GM12878 (cell line): ENCODE measurements around the gene AGAP1. TPM values are rescaled to one million over a fixed set of nuclear protein-coding genes. Genes with fewer than 3 reads are reported as not detected.

Experiments used
- ATAC-seq: fragments of 200-7000 bp; cut with Tn5 transposase; 3 replicates; pipeline ENCODE4 v1.9.1; 2020; ENCODE audit warnings: mild to moderate bottlenecking, moderate library complexity
- BruUV-seq: library from RNA; stranded (reverse); fragments of 400-500 nt; replicated peaks from 2 replicates; lab custom pipeline; 2021; lab: Mats Ljungman, UMichigan
- CTCF ChIA-PET: fragments of 300-600 bp; sonication (Branson Sonifier 250); formaldehyde crosslinking; extraction: SDS; loops from one replicate; lab custom pipeline; 2021; ENCODE audit warnings: inconsistent platforms; lab: Yijun Ruan, JAX
- POLR2A ChIA-PET: fragments of 350-600 bp; formaldehyde crosslinking; extraction: SDS; loops from one replicate; lab custom pipeline; 2021; ENCODE audit warnings: inconsistent platforms; lab: Charles Lee
- RAD21 ChIA-PET: fragments of 300-600 bp; sonication (Branson Sonifier 250); formaldehyde crosslinking; loops from one replicate; lab custom pipeline; 2023; ENCODE audit warnings: antibody characterized with exemption; ENCODE audit not compliant: unreplicated experiment; lab: Charles Lee
- SMC1A ChIA-PET: fragments of 300-600 bp; sonication (Branson Sonifier 250); formaldehyde crosslinking; loops from one replicate; lab custom pipeline; 2023; ENCODE audit not compliant: unreplicated experiment, uncharacterized antibody; lab: Charles Lee
- DNase-seq: peaks from one replicate; pipeline ENCODE4 v3.0.0-alpha.2; 2011; ENCODE audit warnings: low read depth, low spot score
- FAIRE-seq: peaks from 3 replicates; lab custom pipeline; 2011; peaks lifted over from hg19 to GRCh38; lab: Jason Lieb, UNC
- H2AFZ ChIP-seq: 2 replicates; pipeline ENCODE4 v1.6.0; 2011; ENCODE audit warnings: low read depth, low read length, control low read depth; ENCODE audit not compliant: control insufficient read depth
- H3K27ac ChIP-seq: 2 replicates; pipeline ENCODE4 v1.5.1; 2011; ENCODE audit warnings: control low read depth; ENCODE audit not compliant: control insufficient read depth, insufficient read depth
- H3K27me3 ChIP-seq, 2 experiments: replicated peaks in 1 of 2; 2 replicates each; pipeline versions ENCODE4 v1.6.0 to v1.6.1; 2011; ENCODE audit warnings: low read length in 1 of 2; ENCODE audit not compliant: control insufficient read depth in 2 of 2, insufficient read depth in 2 of 2
- H3K36me3 ChIP-seq, 2 experiments: 2 replicates each; pipeline ENCODE4 v1.5.1; 2011; ENCODE audit warnings: low read length in 1 of 2; ENCODE audit not compliant: control insufficient read depth in 2 of 2, insufficient read depth in 2 of 2
- H3K4me1 ChIP-seq: 2 replicates; pipeline ENCODE4 v1.6.1; 2011; ENCODE audit warnings: mild to moderate bottlenecking, low read length, moderate library complexity, mixed read lengths; ENCODE audit not compliant: control insufficient read depth, insufficient read depth
- H3K4me2 ChIP-seq: 2 replicates; pipeline ENCODE4 v1.6.0; 2011; ENCODE audit warnings: control low read depth; ENCODE audit not compliant: control insufficient read depth, insufficient read depth
- H3K4me3 ChIP-seq: fragments of 200-600 bp; sonication (generic); 2 replicates; pipeline ENCODE4 v1.5.1; 2016
- H3K79me2 ChIP-seq: 2 replicates; pipeline ENCODE4 v1.6.0; 2011; ENCODE audit warnings: low read length; ENCODE audit not compliant: control insufficient read depth, insufficient read depth
- H3K9ac ChIP-seq: 2 replicates; pipeline ENCODE4 v1.8.0; 2011; ENCODE audit warnings: low read length, control low read depth, mixed read lengths; ENCODE audit not compliant: control insufficient read depth, insufficient read depth
- H3K9me3 ChIP-seq: replicated peaks from 3 replicates; pipeline ENCODE4 v1.5.1; 2011; ENCODE audit warnings: mild to moderate bottlenecking, low read length; ENCODE audit not compliant: control insufficient read depth, insufficient read depth
- H4K20me1 ChIP-seq: 2 replicates; pipeline ENCODE4 v1.6.0; 2011; ENCODE audit not compliant: control insufficient read depth, insufficient read depth
- CUX1 ChIP-seq: IDR thresholded peaks from 2 replicates; pipeline ENCODE4 v1.6.1; 2012; ENCODE audit warnings: improper control_type of control experiment, low read depth, low read length; ENCODE audit not compliant: insufficient replicate concordance
- PBX3 ChIP-seq: IDR thresholded peaks from 2 replicates; pipeline ENCODE4 v1.6.1; 2011; ENCODE audit warnings: mild to moderate bottlenecking, low read depth, low read length, moderate library complexity; ENCODE audit not compliant: insufficient replicate concordance
- WGBS: methylation state at CpG from one replicate; pipeline ENCODE4 v1.1.6; 2016; ENCODE audit warnings: low lambda C conversion rate; ENCODE audit not compliant: insufficient replicate concordance, insufficient coverage; ENCODE audit errors: missing lambda C conversion rate; 5-methylcytosine and 5-hydroxymethylcytosine counted together
- in situ Hi-C: fragments of 300-500 bp; cut with MboI; formaldehyde crosslinking; loops from 9 replicates; pipeline ENCODE4 v1.14.3; 2018; ENCODE audit warnings: mixed read lengths
- intact Hi-C: fragments of 100-400 bp; cut with micrococcal nuclease; formaldehyde crosslinking; loops from one replicate; pipeline ENCODE4 v1.14.2; 2022; ENCODE audit not compliant: unreplicated experiment
- polyA plus RNA-seq, 11 experiments: library from polyadenylated mRNA; depleted of rRNA in 4 of 11; unstranded in 6 of 11; stranded (reverse) in 5 of 11; fragments of >200 nt; fragmentation: Nextera tagmentation in 4 of 11; fragmentation: Illumina TruSeq in 1 of 11; extraction: Ambion mirVana in 4 of 11; extraction: Trizol in 1 of 11; gene quantifications; 1 replicate in 1 of 11; 2 replicates in 10 of 11; pipeline versions ENCODE4 v1.2.1 to v1.2.3, GENCODE V29; 2011 to 2016; ENCODE audit warnings: inconsistent platforms in 2 of 11, missing spikeins in 2 of 11, low read depth in 1 of 11
- total RNA-seq, 4 experiments: library from RNA; depleted of rRNA in 3 of 4; stranded (reverse); fragments of >200 nt in 3 of 4; fragmentation: Illumina TruSeq in 1 of 4; extraction: Trizol in 1 of 4; gene quantifications; 2 replicates each; pipeline versions ENCODE4 v1.2.1 to v1.2.3, GENCODE V29; 2013 to 2021

The AGAP1 gene
- total and polyA plus RNA-seq, 10 of the 15 experiments (the other 5 are each of a cell fraction or from before 2014, with no cell fraction given), result 0.05 to 0.15 (median 0.06) TPM; not detected in 7

- no peak for TF ChIP-seq CUX1
Measured at GRCh38 chr2:236172255-236173035, 678.6 kb downstream of the AGAP1 start (continued).

GRCh38 chr2:236173036-236173728, 679.3 kb downstream of the AGAP1 start:
- no peaks in the 10 kb centered on the region for H3K4me1 ChIP-seq
- H3K79me2 ChIP-seq, result no peaks in the 10 kb centered on the region
- H2AFZ ChIP-seq, result no peak overlapping the region
- H3K9ac ChIP-seq, result no peak overlapping the region
- no peak overlapping the region for H3K27ac ChIP-seq
- no peaks in the 10 kb centered on the region for H4K20me1 ChIP-seq
- no TSS peak for BruUV-seq
- SMC1A ChIA-PET, result no interaction called here
- FAIRE-seq (no peak), ATAC-seq (no peak), DNase-seq (no peak)
- CTCF ChIA-PET, result no interaction called here
- no peak overlapping the region for H3K4me3 ChIP-seq
- TF ChIP-seq PBX3, result no peak
- WGBS, result 41% methylated on average over 37 of the region's 62 CpGs
- no peaks in the 10 kb centered on the region for H3K36me3 ChIP-seq
- POLR2A ChIA-PET, result no interaction called here
- in situ Hi-C loops (no loop called here), intact Hi-C loops (no loop called here)
- no peaks in the 10 kb centered on the region; the same call in 2 of the 3 replicates for H3K9me3 ChIP-seq
- H3K4me2 ChIP-seq, result no peak overlapping the region
- RAD21 ChIA-PET, result no interaction called here
- peaks cover 1 to 8% of the 10 kb centered on the region in 2 experiments; a peak in 3 of 4 replicates for H3K27me3 ChIP-seq
